Fibroblast of lung (primary cell): ENCODE data around the gene TXLNB. TPM values are rescaled to one million over a fixed set of nuclear protein-coding genes. Genes with fewer than 3 reads are reported as not detected.

Source experiments
- DNase-seq, 2 donors: peaks; one replicate each; pipeline versions ENCODE4 v3.0.0 to v3.0.0-alpha.2; 2010; ENCODE audit warnings: low read depth in 2 of 2
- H2AFZ ChIP-seq: 2 replicates; pipeline ENCODE4 v1.5.1; 2012; ENCODE audit warnings: low read length, control low read depth, inconsistent platforms
- H3K27ac ChIP-seq: 2 replicates; pipeline ENCODE4 v1.5.1; 2011; ENCODE audit warnings: low read length, control low read depth; ENCODE audit not compliant: insufficient read depth
- H3K27me3 ChIP-seq: 2 replicates; pipeline ENCODE4 v1.5.1; 2011; ENCODE audit warnings: mild to moderate bottlenecking, low read length; ENCODE audit not compliant: control insufficient read depth, insufficient read depth
- H3K36me3 ChIP-seq: 2 replicates; pipeline ENCODE4 v1.5.1; 2011; ENCODE audit warnings: low read length; ENCODE audit not compliant: control insufficient read depth, insufficient read depth
- H3K4me1 ChIP-seq: 2 replicates; pipeline ENCODE4 v1.5.1; 2011; ENCODE audit warnings: low read length; ENCODE audit not compliant: control insufficient read depth, insufficient read depth; ENCODE audit errors: extremely low read depth
- H3K4me2 ChIP-seq: 2 replicates; pipeline ENCODE4 v1.5.1; 2011; ENCODE audit warnings: low read length, control low read depth; ENCODE audit not compliant: insufficient read depth; ENCODE audit errors: extremely low read depth
- H3K4me3 ChIP-seq, 4 experiments: fragments of 200-600 bp in 1 of 4; sonication (generic) in 1 of 4; replicated peaks in 1 of 4; 2 replicates each; pipeline ENCODE4 v1.5.1; 2011 to 2016; ENCODE audit warnings: low read length in 4 of 4, low read depth in 3 of 4, mild to moderate bottlenecking in 3 of 4, control low read depth in 2 of 4, inconsistent platforms in 1 of 4, mixed read lengths in 1 of 4; ENCODE audit not compliant: insufficient read depth in 1 of 4; ENCODE audit errors: control extremely low read depth in 1 of 4
- H3K79me2 ChIP-seq: 2 replicates; pipeline ENCODE4 v1.5.1; 2012; ENCODE audit warnings: mild to moderate bottlenecking, low read length, inconsistent platforms; ENCODE audit not compliant: control insufficient read depth, insufficient read depth
- H3K9ac ChIP-seq: 2 replicates; pipeline ENCODE4 v1.5.1; 2011; ENCODE audit warnings: mild to moderate bottlenecking, low read length, control low read depth; ENCODE audit not compliant: insufficient read depth
- H3K9me3 ChIP-seq: 2 replicates; pipeline ENCODE4 v1.5.1; 2012; ENCODE audit warnings: low read depth, low read length; ENCODE audit not compliant: control insufficient read depth, insufficient read depth
- H4K20me1 ChIP-seq: 2 replicates; pipeline ENCODE4 v1.5.1; 2011; ENCODE audit warnings: low read length; ENCODE audit not compliant: control insufficient read depth, insufficient read depth; ENCODE audit errors: extremely low read depth
- EZH2 ChIP-seq: IDR thresholded peaks from 2 replicates; pipeline ENCODE4 v1.5.1; 2012; ENCODE audit warnings: low read length, control low read depth, mild to moderate bottlenecking; ENCODE audit errors: missing control alignments
- polyA plus RNA-seq, 2 donors: library from polyadenylated mRNA; depleted of rRNA in 1 of 2; stranded (reverse) in 1 of 2; unstranded in 1 of 2; fragments of >200 nt; gene quantifications; 2 replicates each; pipeline ENCODE4 v1.2.1, GENCODE V29; 2011 to 2012; ENCODE audit warnings: missing spikeins in 1 of 2
- total RNA-seq: library from RNA; depleted of rRNA; stranded (reverse); fragments of >200 nt; gene quantifications from 2 replicates; pipeline ENCODE4 v1.2.1, GENCODE V29; 2014
- TF ChIP-seq, protein P1 (sequence below), 2 donors: IDR thresholded peaks in 1 of 2; conservative IDR thresholded peaks in 1 of 2; 1 replicate in 1 of 2; 2 replicates in 1 of 2; pipeline ENCODE4 v1.5.1; 2011 to 2012; ENCODE audit warnings: low read length in 2 of 2, control low read depth in 1 of 2, inconsistent platforms in 1 of 2, low read depth in 1 of 2, mild to moderate bottlenecking in 1 of 2

The TXLNB gene
- total and polyA plus RNA-seq, 2 donors (not counting 1 experiment from before 2014, with no cell fraction given): 0.15 to 1.2 TPM

DNA sequence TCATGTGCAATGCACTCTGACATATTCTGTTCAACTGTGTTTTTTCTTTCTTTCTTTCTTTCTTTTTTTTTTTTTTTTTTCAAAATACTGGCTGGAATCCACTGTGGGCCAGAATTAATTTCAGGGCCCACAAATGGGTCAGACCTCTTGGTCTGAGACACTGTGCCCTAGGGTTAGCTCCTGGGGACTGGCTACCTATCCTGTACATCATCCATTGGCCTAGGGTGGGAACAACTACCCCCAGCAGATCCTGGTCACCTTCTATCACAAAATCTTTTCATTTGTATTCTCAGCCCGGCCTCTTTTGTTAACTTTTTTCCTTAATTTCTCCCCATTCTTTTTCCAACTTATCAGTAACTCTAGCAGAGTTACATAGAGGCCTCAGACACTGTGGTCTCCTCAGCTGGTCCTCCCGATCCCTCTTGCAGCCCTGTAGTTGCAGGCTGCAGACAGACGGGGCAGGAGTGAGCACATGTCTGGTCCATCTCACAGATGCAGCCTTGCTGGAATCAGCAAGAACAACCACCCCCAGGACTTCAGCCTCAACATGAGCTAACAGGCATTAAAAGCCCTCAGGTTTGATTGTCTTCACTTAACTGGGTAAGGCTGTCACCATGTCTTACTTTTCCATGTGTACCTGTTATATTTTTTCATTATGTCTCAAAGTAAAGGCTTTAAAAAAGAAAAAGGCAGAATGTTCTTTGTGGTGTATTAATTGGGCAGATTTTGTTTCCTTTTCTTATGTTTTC is 41.3 kb downstream of the TXLNB start:
- no peaks in the 10 kb centered on the region for H3K4me1 ChIP-seq
- no peak overlapping the region for H3K4me3 ChIP-seq
- no peak overlapping the region for H3K4me2 ChIP-seq
- DNase-seq: peak; percentile 49
- no peaks in the 10 kb centered on the region for H3K27me3 ChIP-seq
- H2AFZ ChIP-seq: no peak overlapping the region
- H3K9ac ChIP-seq: no peak overlapping the region
- no peaks in the 10 kb centered on the region for H3K79me2 ChIP-seq
- no peaks in the 10 kb centered on the region for H3K9me3 ChIP-seq
- TF ChIP-seq, protein P1, sequence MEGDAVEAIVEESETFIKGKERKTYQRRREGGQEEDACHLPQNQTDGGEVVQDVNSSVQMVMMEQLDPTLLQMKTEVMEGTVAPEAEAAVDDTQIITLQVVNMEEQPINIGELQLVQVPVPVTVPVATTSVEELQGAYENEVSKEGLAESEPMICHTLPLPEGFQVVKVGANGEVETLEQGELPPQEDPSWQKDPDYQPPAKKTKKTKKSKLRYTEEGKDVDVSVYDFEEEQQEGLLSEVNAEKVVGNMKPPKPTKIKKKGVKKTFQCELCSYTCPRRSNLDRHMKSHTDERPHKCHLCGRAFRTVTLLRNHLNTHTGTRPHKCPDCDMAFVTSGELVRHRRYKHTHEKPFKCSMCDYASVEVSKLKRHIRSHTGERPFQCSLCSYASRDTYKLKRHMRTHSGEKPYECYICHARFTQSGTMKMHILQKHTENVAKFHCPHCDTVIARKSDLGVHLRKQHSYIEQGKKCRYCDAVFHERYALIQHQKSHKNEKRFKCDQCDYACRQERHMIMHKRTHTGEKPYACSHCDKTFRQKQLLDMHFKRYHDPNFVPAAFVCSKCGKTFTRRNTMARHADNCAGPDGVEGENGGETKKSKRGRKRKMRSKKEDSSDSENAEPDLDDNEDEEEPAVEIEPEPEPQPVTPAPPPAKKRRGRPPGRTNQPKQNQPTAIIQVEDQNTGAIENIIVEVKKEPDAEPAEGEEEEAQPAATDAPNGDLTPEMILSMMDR (conservative IDR thresholded peaks at IDR 0.05 in 1 of 2, IDR thresholded peaks at IDR 0.05 in 1 of 2; ENCODE audit: low read depth in 1 of 2, low read length in 2 of 2): peak; percentile 58 to 74
- TF ChIP-seq EZH2: no peak
- H4K20me1 ChIP-seq: no peaks in the 10 kb centered on the region
- H3K36me3 ChIP-seq: no peaks in the 10 kb centered on the region
- no peak overlapping the region for H3K27ac ChIP-seq

DNA sequence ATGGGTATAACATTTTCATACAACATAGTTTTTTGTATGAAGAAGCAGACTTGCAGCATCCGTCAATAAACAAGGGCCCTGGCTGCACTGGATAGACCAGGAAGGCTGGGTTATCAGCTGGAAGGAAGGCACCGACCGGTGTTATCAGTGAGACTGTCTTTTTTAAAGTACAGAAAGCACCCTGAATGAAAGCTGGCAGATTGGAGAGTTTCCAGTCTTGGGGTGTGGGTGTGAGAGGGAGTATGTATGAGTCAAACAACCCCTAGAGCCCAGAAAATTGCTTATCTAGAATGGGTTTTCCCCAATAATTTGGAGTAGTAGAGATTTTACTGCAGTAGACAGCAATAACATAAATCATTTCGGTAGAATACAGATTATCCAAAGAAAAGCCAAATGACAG is 42.4 kb downstream of the TXLNB start:
- Histone ChIP-seq H3K36me3 (no peaks in the 10 kb centered on the region), H3K9ac (no peak overlapping the region), H3K27ac (no peak overlapping the region), H3K79me2 (no peaks in the 10 kb centered on the region), H4K20me1 (no peaks in the 10 kb centered on the region), H3K4me1 (no peaks in the 10 kb centered on the region), H3K9me3 (no peaks in the 10 kb centered on the region), H3K4me2 (no peak overlapping the region), H3K27me3 (no peaks in the 10 kb centered on the region), H2AFZ (no peak overlapping the region), H3K4me3 (no peak overlapping the region)
- peak in 1 of 2 donors; percentile 29 for DNase-seq
- TF ChIP-seq, protein P1 (conservative IDR thresholded peaks at IDR 0.05 in 1 of 2, IDR thresholded peaks at IDR 0.05 in 1 of 2; ENCODE audit: low read depth in 1 of 2, low read length in 2 of 2): no peak
- no peak for TF ChIP-seq EZH2

DNA sequence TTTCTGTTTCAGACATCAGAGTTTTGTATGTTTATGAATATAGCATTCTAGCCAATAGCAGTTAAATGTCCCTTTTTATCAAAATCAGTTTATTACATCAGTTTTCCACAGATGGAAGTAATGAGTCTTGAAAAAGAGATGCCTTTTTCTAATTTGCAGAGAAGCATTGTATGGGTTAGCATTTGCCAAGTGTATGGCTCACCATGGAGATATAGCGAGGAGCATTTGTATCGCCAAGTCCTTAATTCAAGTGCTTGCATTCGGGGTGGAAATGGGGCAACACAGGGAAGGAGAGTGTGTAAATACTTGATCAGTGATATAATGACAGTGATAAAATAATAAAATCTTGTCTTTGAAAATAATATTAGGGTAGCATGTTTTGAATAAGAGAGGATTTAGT is 42.9 kb downstream of the TXLNB start:
- no peaks in the 10 kb centered on the region for H3K36me3 ChIP-seq
- no peaks in the 10 kb centered on the region for H3K27me3 ChIP-seq
- no peaks in the 10 kb centered on the region for H3K79me2 ChIP-seq
- TF ChIP-seq, protein P1 (conservative IDR thresholded peaks at IDR 0.05 in 1 of 2, IDR thresholded peaks at IDR 0.05 in 1 of 2; ENCODE audit: low read depth in 1 of 2, low read length in 2 of 2): no peak
- no peak for TF ChIP-seq EZH2
- H3K4me2 ChIP-seq: no peak overlapping the region
- H3K4me3 ChIP-seq: no peak overlapping the region
- DNase-seq: no peak
- no peaks in the 10 kb centered on the region for H3K4me1 ChIP-seq
- no peaks in the 10 kb centered on the region for H3K9me3 ChIP-seq
- no peak overlapping the region for H3K27ac ChIP-seq
- H2AFZ ChIP-seq: no peak overlapping the region
- no peak overlapping the region for H3K9ac ChIP-seq
- no peaks in the 10 kb centered on the region for H4K20me1 ChIP-seq
